GM12864 (cell line): ENCODE data around the gene NIFK.

Experiments used
- DNase-seq: peaks from one replicate; pipeline ENCODE4 v3.0.0-alpha.2; 2011; ENCODE audit warnings: low read depth
- H3K4me3 ChIP-seq: 2 replicates; pipeline ENCODE4 v1.5.1; 2011; ENCODE audit warnings: mild to moderate bottlenecking, low read depth, low read length, control low read depth
- CTCF ChIP-seq: IDR thresholded peaks from 2 replicates; pipeline ENCODE4 v1.5.1; 2011; ENCODE audit warnings: low read depth, mild to moderate bottlenecking, moderate library complexity, low read length, control low read depth, inconsistent platforms; ENCODE audit errors: missing control alignments

Gene NIFK

GRCh38 chr2:121736462-121737336 lies at the start of gene NIFK:
NIFK (minus strand) TSS chr2:121736875; CDS start chr2:121736850, 25 bp downstream.
- TF ChIP-seq CTCF: no peak
- H3K4me3 ChIP-seq: peak within 1 kb of the TSS; percentile 98
- peak; percentile 85 for DNase-seq

- DNase-seq: no peak
- TF ChIP-seq CTCF: no peak
- H3K4me3 ChIP-seq: no peak overlapping the region
Measured at GRCh38 chr2:121783180-121783579, 46.5 kb upstream of the NIFK start.

- DNase-seq: no peak
- H3K4me3 ChIP-seq: no peak overlapping the region
- TF ChIP-seq CTCF: no peak
Measured at GRCh38 chr2:121778741-121779487, 42.2 kb upstream of the NIFK start.

GRCh38 chr2:121777699-121778058 lies 41.0 kb upstream of the NIFK start:
- TF ChIP-seq CTCF: no peak
- no peak for DNase-seq
- no peak overlapping the region for H3K4me3 ChIP-seq

- DNase-seq: no peak
- TF ChIP-seq CTCF: no peak
- H3K4me3 ChIP-seq: no peak overlapping the region
Measured at GRCh38 chr2:121776885-121777698, 40.4 kb upstream of the NIFK start.

GRCh38 chr2:121776361-121776760 lies 39.7 kb upstream of the NIFK start:
- H3K4me3 ChIP-seq: no peak overlapping the region
- TF ChIP-seq CTCF: no peak
- no peak for DNase-seq
